GM18867 (cell line): ENCODE results near the gene LTBP2.

Experiments
- ATAC-seq: cut with Tn5 transposase; IDR thresholded peaks from one replicate; pipeline ENCODE4 v1.9.1; 2021; ENCODE audit warnings: mild to moderate bottlenecking, moderate library complexity; ENCODE audit not compliant: unreplicated experiment

LTBP2 gene

GRCh38 chr14:74574706-74575105 lies 37.3 kb downstream of the LTBP2 start:
- no peak for ATAC-seq

GRCh38 chr14:74574090-74574433 lies 38.0 kb downstream of the LTBP2 start:
- ATAC-seq = no peak

- ATAC-seq = no peak
Measured at GRCh38 chr14:74573421-74574089, 38.5 kb downstream of the LTBP2 start.

GRCh38 chr14:74572726-74573301 lies 39.2 kb downstream of the LTBP2 start:
- no peak for ATAC-seq

- no peak for ATAC-seq
Measured at GRCh38 chr14:74571901-74572725, 39.9 kb downstream of the LTBP2 start.

GRCh38 chr14:74571441-74571841 lies 40.6 kb downstream of the LTBP2 start:
- no peak for ATAC-seq

- no peak for ATAC-seq
Measured at GRCh38 chr14:74570696-74571095, 41.3 kb downstream of the LTBP2 start.

GRCh38 chr14:74569806-74570591 lies 42.0 kb downstream of the LTBP2 start:
- ATAC-seq = no peak

GRCh38 chr14:74569387-74569786 lies 42.6 kb downstream of the LTBP2 start:
- ATAC-seq = no peak

GRCh38 chr14:74568911-74569310 lies 43.1 kb downstream of the LTBP2 start:
- ATAC-seq = no peak

- ATAC-seq = no peak
Measured at GRCh38 chr14:74568380-74568649, 43.7 kb downstream of the LTBP2 start.

- ATAC-seq = no peak
Measured at GRCh38 chr14:74567646-74568379, 44.2 kb downstream of the LTBP2 start.

GRCh38 chr14:74567219-74567618 lies 44.8 kb downstream of the LTBP2 start:
- no peak for ATAC-seq

GRCh38 chr14:74566174-74567141 lies 45.6 kb downstream of the LTBP2 start:
- ATAC-seq = no peak

GRCh38 chr14:74563586-74564159 lies 48.4 kb downstream of the LTBP2 start:
- no peak for ATAC-seq

GRCh38 chr14:74563233-74563585 lies 48.8 kb downstream of the LTBP2 start:
- no peak for ATAC-seq

GRCh38 chr14:74562515-74563232 lies 49.4 kb downstream of the LTBP2 start:
- no peak for ATAC-seq

GRCh38 chr14:74558655-74559054 lies 53.4 kb downstream of the LTBP2 start:
- ATAC-seq = no peak

GRCh38 chr14:74557691-74558090 lies 54.3 kb downstream of the LTBP2 start:
- no peak for ATAC-seq
